Vagina (tissue), 2 donors: ENCODE data around the gene MZF1. TPM values are rescaled to one million over a fixed set of nuclear protein-coding genes. Genes with fewer than 3 reads are reported as not detected.

Experiments used
- DNase-seq, 2 donors: peaks; one replicate each; pipeline ENCODE4 v3.0.0-alpha.2; 2017; ENCODE audit errors: extremely low spot score in 2 of 2
- H3K27ac ChIP-seq: fragments of 200-600 bp; sonication (generic); one replicate; pipeline ENCODE4 v1.5.1; 2019
- H3K27me3 ChIP-seq: fragments of 200-600 bp; sonication (generic); one replicate; pipeline ENCODE4 v1.5.1; 2019
- H3K36me3 ChIP-seq, 2 donors: fragments of 200-600 bp; sonication (generic); one replicate each; pipeline ENCODE4 v1.5.1; 2017 to 2019
- H3K4me1 ChIP-seq: fragments of 200-600 bp; sonication (generic); one replicate; pipeline ENCODE4 v1.5.1; 2019
- H3K4me3 ChIP-seq, 2 donors: fragments of 200-600 bp; sonication (generic); 1 replicate in 1 of 2; 2 replicates in 1 of 2; pipeline ENCODE4 v1.5.1; 2016 to 2019
- H3K9me3 ChIP-seq: fragments of 200-600 bp; sonication (generic); one replicate; pipeline ENCODE4 v1.5.1; 2019
- POLR2A ChIP-seq, 2 donors: fragments of 450-650 bp; IDR thresholded peaks; one replicate each; pipeline ENCODE4 v1.6.1; 2017; ENCODE audit warnings: antibody characterized with exemption in 2 of 2, mild to moderate bottlenecking in 2 of 2, moderate library complexity in 2 of 2
- POLR2AphosphoS5 ChIP-seq, 2 donors: sonication (generic); formaldehyde crosslinking; IDR thresholded peaks; one replicate each; pipeline ENCODE4 v1.9.0; 2017; ENCODE audit warnings: antibody characterized with exemption in 2 of 2, mild to moderate bottlenecking in 2 of 2, low read depth in 1 of 2; ENCODE audit not compliant: insufficient read depth in 1 of 2
- intact Hi-C: fragments of 100-400 bp; cut with DNase I; formaldehyde crosslinking; loops from one replicate; pipeline ENCODE4 v1.15.1; 2023
- total RNA-seq: library from RNA; depleted of rRNA; stranded (reverse); fragments of >200 nt; gene quantifications from one replicate; pipeline ENCODE4 v1.2.3, GENCODE V29; 2016
- TF ChIP-seq, protein P1 (sequence below), 3 experiments: fragments of 450-650 bp in 2 of 3; fragments of 200-600 bp in 1 of 3; sonication (generic) in 1 of 3; IDR thresholded peaks; one replicate each; pipeline ENCODE4 v1.5.1; 2017 to 2019; ENCODE audit warnings: antibody characterized with exemption in 3 of 3, mild to moderate bottlenecking in 2 of 3, moderate library complexity in 2 of 3

MZF1 gene
- total RNA-seq, 1 donor from 2014 or later: 32.2 TPM

DNA sequence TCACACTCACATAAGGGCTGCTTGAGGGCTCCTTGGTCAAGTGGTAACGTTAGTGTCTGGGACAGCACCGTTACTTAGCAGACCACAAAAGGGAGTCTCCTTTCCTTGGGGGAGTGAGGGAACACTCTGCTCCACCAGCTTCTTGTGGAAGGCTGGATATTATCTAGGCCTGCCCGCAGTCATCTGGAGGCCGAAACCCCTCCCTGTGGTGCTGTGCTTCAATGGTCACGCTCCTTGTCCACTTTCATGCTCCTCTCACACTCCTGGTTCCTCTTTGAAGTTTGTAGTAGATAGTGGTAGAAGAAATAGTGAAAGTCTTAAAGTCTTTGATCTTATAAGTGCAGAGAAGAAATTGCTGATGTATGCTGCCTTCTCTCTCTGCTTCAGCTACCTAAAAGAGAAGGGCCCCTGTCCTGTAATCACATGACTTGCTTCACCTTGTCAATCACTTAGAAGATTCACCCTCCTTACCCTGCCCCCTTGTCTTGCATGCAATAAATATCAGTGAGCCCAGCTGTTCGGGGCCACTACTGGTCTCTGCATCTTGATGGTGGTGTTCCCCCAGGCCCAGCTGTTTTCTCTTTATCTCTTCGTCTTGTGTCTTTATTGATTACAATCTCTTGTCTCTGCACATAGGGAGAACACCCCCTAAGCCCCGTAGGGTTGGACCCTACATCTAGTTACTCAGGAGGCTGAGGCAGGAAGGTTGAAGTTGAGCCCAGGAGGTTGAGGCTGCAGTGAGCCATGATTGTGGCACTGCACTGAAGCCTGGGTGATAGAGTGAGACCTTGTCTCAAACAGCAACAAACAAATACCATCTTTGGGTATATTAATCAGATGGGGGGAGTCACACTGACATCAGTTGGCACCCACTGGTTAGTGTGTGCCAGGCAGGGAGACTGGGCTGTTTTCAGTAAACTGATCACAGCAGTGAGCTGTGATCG is 11.6 kb upstream of the MZF1 start:
- TF ChIP-seq POLR2A (IDR thresholded peaks at IDR 0.05): no peak
- no peak for TF ChIP-seq POLR2AphosphoS5 (IDR thresholded peaks at IDR 0.05; ENCODE audit: insufficient read depth in 1 of 2, low read depth in 1 of 2)
- TF ChIP-seq, protein P1, sequence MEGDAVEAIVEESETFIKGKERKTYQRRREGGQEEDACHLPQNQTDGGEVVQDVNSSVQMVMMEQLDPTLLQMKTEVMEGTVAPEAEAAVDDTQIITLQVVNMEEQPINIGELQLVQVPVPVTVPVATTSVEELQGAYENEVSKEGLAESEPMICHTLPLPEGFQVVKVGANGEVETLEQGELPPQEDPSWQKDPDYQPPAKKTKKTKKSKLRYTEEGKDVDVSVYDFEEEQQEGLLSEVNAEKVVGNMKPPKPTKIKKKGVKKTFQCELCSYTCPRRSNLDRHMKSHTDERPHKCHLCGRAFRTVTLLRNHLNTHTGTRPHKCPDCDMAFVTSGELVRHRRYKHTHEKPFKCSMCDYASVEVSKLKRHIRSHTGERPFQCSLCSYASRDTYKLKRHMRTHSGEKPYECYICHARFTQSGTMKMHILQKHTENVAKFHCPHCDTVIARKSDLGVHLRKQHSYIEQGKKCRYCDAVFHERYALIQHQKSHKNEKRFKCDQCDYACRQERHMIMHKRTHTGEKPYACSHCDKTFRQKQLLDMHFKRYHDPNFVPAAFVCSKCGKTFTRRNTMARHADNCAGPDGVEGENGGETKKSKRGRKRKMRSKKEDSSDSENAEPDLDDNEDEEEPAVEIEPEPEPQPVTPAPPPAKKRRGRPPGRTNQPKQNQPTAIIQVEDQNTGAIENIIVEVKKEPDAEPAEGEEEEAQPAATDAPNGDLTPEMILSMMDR (IDR thresholded peaks at IDR 0.05): no peak

DNA sequence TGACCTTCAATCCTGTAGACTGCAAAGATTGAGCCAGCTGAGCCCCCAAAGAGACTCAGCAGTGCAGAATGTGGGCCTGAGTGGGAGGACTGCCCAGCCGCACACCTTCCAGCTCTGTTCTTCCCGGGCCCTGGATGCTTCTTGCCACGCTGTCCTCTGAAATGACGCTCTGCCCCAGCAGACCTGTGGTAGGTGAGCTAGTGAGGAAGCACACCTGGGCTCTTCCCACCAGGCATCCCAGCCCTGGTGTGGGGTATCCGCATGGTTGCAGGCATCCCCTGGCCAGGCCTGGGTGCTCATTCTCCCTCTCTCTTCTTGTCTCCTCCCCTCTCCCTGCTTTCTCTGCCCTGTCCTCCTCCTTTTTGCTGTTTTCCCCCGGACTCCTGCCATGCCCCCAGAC is 9.8 kb upstream of the MZF1 start:
- no peaks in the 10 kb centered on the region for H3K27me3 ChIP-seq
- H3K27ac ChIP-seq: no peak overlapping the region
- intact Hi-C loops: no loop called here
- H3K4me3 ChIP-seq: no peak overlapping the region
- no peak for DNase-seq
- TF ChIP-seq, protein P1 (IDR thresholded peaks at IDR 0.05): no peak
- TF ChIP-seq POLR2AphosphoS5 (IDR thresholded peaks at IDR 0.05; ENCODE audit: insufficient read depth in 1 of 2, low read depth in 1 of 2) (no peak), POLR2A (IDR thresholded peaks at IDR 0.05) (no peak)
- H3K4me1 ChIP-seq: peaks cover 3% of the 10 kb centered on the region
- H3K9me3 ChIP-seq: no peaks in the 10 kb centered on the region
- H3K36me3 ChIP-seq: peaks cover 0 to 25% of the 10 kb centered on the region in 2 donors

More for the DNA sequence above, 11.6 kb upstream of the MZF1 start:
- intact Hi-C loops: no loop called here
- Histone ChIP-seq H3K27ac (no peak overlapping the region), H3K27me3 (no peaks in the 10 kb centered on the region), H3K4me1 (no peaks in the 10 kb centered on the region), H3K9me3 (no peaks in the 10 kb centered on the region), H3K4me3 (no peak overlapping the region), H3K36me3 (peaks cover 0 to 25% of the 10 kb centered on the region in 2 donors)
- no peak for DNase-seq

DNA sequence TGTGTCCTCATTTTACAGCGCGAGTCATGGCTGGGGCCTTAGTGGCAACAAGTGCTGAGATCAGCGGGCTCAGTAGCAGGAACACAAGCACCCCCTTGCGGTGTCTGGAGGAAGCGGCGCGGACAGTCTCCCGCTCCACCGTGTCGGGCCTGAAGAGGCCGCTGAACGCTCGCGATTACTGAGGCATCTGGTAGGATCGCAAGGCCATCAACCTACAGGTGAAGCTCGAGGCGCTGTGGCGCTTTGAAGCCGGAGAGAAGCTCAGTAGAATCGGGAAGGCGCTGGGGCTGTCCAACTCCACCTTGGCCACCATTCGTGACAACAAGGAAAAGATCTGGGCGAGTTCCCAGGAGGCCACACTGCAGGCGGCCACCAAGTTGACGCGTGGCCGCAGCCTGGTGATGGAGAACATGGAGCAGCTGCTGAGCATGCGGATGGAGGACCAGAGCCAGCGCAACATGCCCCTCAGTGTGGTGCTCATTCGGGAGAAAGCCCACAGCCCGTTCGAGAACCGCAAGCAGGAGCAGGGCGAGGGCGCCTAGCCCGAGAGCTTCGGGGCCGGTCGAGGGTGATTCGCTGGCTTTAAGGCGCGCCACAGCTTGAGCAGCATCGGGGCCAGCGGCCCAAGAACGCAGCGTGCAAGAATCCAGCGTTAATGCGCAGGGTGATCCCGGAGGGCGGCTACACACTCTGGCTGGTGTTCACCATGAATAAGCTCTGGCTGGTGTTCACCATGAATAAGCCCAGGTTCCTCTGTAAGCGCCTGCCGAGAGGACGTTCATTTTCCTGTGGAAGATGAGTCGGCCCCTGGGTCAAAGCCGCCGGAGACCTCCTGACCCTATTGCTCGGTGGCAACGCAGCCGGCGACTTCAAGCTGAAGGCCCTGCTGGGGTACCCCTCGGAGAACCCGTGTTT is 8.3 kb upstream of the MZF1 start:
- Histone ChIP-seq H3K27me3 (no peaks in the 10 kb centered on the region), H3K9me3 (no peaks in the 10 kb centered on the region), H3K27ac (no peak overlapping the region), H3K36me3 (peaks cover 0 to 25% of the 10 kb centered on the region in 2 donors), H3K4me1 (peaks cover 18% of the 10 kb centered on the region), H3K4me3 (no peak overlapping the region)
- DNase-seq: peak in 1 of 2 donors; percentile 90
- intact Hi-C loops: no loop called here
- TF ChIP-seq POLR2AphosphoS5 (IDR thresholded peaks at IDR 0.05; ENCODE audit: insufficient read depth in 1 of 2, low read depth in 1 of 2) (peak; percentile 29 to 63), POLR2A (IDR thresholded peaks at IDR 0.05) (no peak)
- TF ChIP-seq, protein P1 (IDR thresholded peaks at IDR 0.05): peak; percentile 49 to 81 (median 59)

DNA sequence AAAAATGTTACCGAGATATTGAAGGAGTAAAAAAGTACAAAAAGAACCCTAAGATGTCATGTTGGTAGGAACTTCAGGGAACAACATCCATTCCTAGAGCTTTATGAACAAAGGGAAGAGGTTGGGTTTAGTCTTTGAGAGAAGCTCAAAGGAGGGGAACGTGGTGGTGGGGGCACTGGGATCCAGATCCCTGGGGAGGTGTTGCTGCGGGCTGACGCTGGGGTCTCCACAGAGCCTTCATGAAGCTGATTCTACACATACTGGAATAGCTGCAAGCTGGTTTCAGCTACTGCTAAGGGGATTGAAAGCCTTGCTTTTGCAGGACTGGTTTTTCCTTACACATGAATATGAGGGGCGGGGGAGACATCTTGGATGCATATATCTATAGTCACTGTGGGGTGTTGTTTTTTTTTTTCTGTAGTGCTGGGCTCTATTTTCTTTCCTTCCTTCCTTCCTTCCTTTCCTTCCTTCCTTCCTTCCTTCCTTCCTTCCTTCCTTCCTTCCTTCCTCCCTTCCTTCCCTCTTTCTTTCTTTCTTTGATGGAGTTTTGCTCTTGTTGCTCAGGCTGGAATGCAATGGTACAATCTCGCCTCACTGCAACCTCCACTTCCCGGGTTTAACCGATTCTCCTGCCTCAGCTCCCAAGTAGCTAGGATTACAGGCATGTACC is 6.5 kb upstream of the MZF1 start:
- no peak for DNase-seq
- no peaks in the 10 kb centered on the region for H3K27me3 ChIP-seq
- TF ChIP-seq POLR2A (IDR thresholded peaks at IDR 0.05) (no peak), POLR2AphosphoS5 (IDR thresholded peaks at IDR 0.05; ENCODE audit: insufficient read depth in 1 of 2, low read depth in 1 of 2) (no peak)
- TF ChIP-seq, protein P1 (IDR thresholded peaks at IDR 0.05): no peak
- peaks cover 28% of the 10 kb centered on the region for H3K4me1 ChIP-seq
- intact Hi-C loops: no loop called here
- H3K36me3 ChIP-seq: peaks cover 0 to 25% of the 10 kb centered on the region in 2 donors
- H3K27ac ChIP-seq: no peak overlapping the region
- no peak overlapping the region for H3K4me3 ChIP-seq
- no peaks in the 10 kb centered on the region for H3K9me3 ChIP-seq
